HG03066 (cell line): ENCODE measurements around the gene LTO1.
"Not testable (repeated sequence)": the region's sequence is repeated elsewhere in the genome, so short reads cannot be mapped to it uniquely, and the experiment has no call there.

ENCODE experiments used
- ATAC-seq: cut with Tn5 transposase; IDR thresholded peaks from one replicate; pipeline ENCODE4 v1.9.1; 2021; ENCODE audit warnings: low read depth; ENCODE audit not compliant: unreplicated experiment

LTO1 gene

DNA sequence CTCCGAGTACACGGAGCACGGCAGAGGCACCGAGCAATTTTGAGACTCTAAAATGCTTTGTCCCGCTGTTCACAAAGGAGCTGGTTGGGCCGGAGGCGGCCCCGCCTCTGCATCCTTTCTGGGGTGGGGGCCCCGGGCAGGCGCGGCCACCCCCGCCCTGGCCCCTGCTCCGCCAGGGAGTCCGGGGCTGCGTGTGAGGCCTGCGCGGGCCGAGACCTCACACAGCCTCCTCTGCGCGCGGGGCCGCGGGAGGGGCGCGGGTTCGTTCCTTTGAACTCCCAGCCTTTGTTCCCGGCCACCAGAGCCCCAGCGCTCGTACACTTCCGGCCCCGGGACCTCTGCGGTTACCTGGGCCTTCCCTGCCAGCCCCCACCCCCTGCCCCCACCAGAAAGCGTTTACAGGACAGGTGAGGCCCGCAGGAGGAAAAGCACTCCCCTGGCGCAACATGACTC is 27.1 kb upstream of the LTO1 start:
- no peak for ATAC-seq

DNA sequence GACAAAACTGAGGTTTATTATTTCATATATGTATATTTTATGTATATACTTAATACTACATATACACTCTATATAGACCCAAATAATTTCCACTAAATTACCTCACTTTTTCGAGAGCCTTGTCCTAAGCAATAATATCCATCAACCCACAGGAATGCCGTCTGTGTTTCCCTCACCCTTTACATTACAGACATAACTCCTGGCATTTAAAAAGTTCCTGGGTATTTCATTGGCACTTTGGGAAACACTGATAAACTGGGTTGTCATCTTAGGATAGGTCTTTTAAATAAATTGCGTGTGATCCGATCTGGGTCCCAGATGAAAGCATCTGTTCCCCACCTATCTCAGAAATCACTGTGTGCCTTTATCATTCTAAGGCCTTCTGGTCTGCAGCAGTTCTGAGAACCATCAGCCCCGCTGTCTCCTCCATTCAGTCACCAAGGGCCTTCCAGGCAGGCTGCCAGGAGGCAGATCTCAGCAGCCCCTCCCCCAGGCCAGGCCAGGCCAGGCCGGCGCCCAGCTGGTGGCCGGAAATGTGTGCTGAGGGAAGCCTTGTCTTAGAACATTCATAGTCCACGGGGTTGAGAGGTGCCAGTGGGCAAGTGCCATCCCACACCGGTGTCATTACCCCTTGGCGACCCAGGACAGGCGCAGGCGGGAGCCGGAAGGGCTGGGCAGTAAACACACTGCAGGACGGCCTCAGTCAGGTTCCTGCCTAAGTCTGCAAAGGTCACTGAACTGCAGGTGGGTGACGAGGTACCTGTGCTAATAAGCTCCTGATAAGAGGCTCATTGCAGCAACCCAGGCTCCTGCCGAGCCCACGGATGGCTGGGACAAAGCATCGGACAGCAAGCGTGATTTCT is 25.4 kb upstream of the LTO1 start:
- ATAC-seq, result no peak

DNA sequence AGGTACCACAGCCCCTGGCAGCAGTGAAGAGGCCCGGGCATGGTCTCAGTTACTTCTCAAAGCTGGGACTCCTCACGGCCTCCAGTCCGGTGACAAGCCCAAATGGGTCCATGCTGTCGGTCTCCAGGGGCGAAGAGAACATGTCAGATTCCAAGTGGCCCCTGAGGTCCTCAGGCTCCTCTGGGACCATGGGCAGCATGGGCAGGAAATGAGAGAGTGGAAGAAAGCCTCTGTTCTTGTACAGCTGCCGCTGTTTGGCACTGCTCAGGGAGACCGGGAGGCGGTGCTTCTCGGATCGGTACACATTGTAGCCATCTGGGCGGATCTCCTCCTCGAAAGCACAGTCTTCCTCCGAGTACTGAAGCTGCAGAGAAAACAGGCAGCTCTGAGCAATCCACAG is 24.1 kb upstream of the LTO1 start:
- ATAC-seq, result no peak

DNA sequence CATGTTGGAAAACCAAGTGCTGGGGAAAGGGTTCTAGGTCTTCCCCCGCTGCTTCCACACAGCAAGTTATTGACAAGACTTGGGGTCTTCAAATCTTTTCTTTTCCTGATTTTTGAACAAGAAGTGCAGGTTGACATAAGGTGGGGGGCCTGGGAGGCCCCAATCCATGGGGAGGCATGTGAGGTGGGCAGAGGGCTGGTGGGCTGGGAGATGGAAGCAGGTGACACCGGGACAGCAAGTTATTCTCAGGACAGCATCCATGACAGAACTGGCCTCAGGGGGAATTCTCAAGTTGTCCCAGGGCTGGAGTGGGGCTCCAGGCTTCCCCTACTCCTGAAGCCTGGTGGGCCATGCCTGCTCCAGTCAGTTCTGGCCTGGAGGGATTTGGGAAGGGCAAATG is 23.2 kb upstream of the LTO1 start:
- no peak for ATAC-seq

DNA sequence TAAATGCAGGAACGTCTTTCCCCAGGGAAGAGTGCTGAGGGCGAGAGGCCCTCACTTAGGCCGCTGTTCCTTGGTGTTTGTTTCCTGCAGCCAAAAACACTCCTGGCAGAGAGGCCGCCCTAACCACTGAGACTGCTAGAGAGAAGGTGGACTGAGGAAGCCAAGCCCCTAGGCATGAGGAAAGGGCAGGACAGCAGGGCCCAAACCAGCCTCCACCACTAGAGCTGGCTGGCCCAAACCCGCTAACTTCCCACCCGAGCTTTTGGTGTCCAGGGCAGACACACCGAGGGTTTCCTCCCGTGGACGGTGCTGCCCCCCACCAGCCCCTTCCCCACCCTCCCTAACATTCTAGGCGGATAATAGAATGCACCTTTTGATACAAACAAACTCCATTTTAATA is 22.7 kb upstream of the LTO1 start:
- ATAC-seq, result no peak

DNA sequence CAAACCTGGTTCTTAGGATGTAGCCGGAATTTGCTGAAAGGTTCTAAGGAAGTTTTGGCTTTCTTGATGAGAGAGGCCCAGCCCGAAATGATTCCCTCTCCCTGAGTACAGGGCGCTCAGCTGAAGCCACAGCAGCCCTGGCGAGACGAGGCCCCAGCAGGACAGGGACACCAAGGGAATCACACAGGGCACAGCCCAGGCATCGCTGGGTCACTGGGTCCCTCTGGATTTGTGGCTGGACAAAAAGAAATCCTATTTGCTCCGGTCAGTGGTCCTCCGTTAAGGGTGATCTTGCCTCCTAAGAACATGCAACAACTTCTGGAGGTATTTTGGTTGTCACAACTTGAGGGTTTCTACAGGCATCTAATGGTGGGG is 22.3 kb upstream of the LTO1 start:
- no peak for ATAC-seq

DNA sequence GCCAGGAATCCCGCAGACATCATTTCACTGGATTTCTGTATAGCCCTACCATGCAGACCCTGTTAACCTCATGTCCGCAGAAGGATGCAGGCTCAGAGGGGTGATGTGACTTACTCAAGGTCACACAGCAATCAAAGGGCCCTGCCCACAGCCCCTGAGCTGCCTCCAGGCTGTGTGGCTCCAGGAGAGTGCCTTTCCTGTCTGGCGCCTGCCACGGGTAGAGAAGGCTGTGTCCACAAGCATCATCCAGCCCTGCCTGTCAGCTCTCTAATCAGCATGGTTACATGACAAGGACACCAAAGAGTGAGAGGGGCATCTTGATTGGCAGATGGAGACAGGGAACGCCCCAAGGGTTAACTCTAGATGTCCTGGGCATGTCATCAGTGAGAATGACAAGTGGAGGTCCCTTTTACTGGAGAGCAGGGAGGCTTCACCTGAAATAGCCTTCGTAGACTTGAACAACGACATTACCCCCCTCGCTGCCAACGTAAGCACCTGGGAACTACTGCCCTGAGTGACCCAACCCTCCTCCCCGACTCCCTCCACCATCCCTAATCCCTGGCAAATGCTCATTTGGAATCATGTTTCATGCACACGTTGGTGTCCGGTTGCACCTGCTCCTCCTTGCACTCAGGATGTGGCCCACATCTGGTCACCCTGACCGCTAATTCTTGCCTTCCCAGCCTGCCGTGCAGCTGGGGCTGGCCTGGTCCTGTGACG is 21.8 kb upstream of the LTO1 start:
- ATAC-seq, result no peak

DNA sequence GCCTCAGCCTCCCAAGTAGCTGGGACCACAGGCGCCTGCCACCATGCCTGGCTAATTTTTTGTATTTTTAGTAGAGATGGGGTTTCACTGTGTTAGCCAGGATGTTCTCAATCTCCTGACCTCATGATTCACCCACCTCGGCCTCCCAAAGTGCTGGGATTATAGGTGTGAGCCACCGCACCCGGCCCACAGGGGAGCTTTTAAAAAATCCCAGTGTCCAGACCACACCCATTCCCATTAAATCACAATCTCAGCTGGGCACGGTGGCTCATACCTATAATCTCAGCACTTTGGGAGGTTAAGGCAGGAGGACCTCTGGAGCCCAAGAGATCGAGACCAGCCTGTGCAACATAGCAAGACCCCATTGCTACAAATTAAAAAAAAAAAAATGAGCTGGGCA is 20.8 kb upstream of the LTO1 start:
- not testable (repeated sequence) for ATAC-seq

DNA sequence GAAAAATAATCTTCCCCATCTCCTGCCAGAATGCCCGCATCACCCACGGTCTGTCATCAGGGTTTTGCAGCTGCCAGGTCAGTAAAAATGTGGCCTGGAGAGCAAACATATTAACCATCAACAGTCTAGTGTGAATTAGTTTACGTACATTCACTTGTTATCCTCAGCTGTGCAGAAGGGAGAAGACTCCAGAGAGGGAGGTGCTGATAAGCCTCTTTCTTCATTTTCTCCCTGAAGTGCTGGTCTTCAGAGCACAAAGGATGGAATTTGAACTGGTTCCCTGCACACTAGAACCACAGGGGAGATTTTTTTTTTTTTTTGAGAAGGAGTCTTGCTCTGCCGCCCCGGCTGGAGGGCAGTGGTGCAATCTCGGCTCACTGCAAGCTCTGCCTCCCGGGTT is 20.4 kb upstream of the LTO1 start:
- ATAC-seq, result no peak

DNA sequence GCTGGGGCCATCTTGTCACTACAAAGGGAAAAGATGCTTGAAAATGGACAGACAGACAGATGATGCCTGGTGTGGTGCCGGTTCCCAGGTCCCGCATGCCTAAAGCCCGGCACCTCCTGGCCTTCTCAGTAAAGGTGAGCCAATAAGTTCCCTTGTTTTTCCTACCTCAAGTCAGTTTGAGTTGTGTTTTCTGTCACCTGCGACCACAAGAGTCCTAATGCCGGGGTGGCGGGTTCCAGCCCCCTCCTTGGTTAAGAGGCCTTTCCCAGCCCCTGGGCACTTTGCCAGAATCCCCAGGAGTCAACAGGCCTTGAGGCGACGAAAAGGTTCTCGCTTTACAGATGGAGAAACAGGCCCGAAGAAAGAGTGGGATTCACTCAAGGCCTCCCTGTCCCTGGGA is 19.6 kb upstream of the LTO1 start:
- no peak for ATAC-seq

DNA sequence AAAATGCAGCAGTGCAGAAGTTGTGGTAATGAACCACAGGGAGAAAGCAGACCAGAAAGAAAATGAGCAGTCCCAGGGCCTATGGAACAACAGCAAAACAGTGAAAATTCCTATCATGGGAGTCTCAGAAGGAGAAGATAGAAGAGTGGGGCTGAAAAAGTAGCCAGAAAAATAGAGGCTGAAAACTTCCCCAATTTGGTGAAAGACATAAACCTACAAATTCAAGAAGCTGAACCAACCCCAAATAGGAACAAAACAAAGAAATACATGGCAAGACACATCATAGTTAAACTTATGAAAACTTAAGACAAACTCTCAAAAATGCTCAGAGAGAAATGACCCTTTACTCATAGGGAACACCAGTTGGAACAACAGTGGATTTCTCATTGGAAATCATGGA is 17.3 kb upstream of the LTO1 start:
- ATAC-seq, result no peak

DNA sequence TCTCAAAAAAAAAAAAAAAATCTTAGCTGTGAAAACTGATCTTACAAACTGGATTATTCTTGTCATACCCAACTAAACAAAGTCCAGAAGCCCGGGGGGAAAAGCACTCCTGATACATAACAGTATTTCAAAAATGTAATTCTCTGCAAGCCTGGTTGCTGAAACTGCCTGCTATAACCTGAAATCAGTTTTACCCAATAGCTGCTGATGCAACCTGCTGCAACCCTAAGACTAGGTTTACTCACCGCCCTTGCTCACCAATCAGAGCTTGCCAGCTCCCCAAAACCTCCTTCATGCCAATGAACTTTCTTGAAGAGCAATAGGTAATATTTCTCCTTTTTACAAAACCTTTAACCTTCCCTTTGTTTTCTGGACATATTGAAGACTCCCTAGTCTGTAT is 16.3 kb upstream of the LTO1 start:
- no peak for ATAC-seq

DNA sequence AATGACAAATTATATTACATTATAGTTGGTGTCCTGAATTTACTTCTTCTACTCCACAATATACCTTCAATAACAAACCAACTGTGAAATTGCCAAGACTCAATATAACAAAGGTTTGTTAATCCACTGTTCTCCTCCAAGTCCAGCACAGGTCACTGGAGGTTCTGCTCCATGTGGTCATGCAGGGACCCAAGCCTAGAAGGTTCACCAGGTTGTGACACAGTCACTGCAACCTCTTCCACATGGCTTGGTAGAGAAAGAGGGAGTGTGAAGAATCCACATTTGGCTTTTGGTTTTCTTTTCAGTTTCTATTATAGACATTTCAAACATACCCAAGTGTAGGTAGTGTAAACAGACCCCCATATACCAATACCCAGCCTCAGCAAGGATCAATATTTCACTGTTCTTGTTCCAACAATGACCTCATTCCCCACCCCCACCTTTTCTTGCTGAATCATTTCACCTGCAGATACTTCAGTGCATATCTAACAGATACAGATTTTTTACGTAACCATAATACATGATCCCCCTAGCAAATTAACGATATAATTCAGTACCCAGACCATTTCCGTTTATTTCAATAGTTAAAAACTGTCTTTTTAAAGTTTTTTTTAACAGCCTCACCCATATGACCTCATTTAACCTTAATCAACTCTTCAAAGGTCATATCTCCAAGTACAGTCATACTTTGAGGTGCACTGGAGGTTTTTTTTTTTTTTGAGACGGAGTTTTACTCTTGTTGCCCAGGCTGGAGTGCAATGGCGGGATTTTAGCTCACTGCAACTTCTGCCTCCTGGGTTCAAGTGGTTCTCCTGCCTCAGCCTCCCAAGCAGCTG is 14.5 kb upstream of the LTO1 start:
- no peak for ATAC-seq

DNA sequence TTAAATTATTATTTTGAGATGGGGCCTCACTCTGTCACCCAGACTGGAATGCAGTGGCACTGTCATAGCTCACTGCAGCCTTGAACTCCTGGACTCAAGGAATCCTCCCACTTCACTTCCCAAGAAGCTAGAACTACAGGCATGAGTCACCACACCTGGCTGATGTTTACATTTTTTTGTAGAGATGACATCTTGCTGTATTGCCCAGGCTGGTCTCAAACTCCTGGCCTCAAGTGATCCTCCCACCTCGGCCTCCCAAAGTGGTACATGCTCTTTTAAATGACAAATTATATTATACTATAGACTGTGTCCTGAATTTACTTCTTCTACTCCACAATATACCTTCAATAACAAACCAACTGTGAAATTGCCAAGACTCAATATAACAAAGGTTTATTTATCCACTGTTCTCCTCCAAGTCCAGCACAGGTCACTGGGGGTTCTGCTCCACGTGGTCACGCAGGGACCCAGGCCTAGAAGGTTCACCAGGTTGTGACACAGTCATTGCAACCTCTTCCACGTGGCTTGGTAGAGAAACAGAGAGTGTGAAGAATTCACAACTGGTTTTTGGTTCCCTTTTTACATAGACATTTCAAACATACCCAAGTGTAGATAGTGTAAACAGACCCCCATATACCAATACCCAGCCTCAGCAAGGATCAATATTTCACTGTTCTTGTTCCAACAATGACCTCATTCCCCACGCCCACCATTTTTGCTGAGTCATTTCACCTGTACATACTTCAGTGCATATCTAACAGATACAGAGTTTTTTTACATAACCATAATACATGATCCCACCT is 13.0 kb upstream of the LTO1 start:
- not testable (repeated sequence) for ATAC-seq

DNA sequence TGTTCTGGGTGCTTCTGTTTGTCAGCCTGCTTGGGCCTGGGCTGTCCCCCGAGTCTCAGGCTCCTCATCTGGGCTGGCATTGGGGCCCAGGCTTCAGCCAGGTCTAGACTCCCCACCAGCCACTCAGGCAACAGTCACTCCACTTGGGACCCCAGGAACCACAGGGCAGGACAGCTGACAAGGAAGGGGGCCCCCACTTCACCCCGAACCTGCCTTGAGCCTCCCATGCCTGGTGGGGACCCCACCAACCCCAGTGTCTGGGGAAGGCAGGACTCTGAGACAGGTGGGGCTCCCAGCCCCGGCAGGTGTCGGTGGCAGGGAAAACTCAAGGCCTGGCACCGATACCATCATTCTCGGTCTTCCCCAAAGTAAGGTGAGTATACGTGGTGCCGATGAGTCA is 11.7 kb upstream of the LTO1 start:
- ATAC-seq, result no peak

DNA sequence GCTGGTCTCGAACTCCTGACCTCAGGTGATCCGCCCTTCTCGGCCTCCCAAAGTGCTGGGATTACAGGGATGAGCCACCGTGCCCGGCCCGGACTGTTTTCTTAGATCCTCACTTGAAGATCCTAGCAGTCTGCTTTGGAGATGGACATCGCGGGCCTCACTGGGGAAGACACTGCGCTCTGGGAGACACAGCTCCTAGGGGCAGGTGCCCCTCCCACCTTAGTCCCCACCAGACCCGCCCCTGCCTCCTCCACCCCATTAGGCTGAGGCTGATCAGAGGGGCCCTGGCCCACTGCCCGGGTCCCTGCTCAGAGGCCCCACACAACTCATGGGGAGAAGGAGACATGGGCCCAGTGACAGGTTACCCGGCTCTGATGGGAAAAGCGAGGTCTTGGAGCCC is 11.3 kb upstream of the LTO1 start:
- no peak for ATAC-seq

DNA sequence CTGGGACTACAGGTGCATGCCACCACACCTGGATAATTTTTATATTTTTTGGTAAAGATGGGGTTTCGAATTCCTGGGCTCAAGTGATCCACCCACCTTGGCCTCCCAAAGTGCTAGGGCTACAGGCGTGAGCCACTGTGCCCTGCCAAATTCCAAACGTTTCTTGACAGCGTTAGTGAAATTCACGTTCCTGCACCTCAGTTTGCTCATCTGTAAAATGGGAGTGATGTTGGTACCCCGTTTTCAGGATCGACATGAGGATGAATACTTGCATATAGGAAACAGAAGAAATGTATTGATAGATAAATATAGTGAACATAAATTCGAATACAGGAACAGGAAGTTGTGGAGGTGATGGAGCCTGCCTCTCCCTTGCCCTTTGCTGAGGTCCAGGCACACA is 10.2 kb upstream of the LTO1 start:
- ATAC-seq, result no peak

DNA sequence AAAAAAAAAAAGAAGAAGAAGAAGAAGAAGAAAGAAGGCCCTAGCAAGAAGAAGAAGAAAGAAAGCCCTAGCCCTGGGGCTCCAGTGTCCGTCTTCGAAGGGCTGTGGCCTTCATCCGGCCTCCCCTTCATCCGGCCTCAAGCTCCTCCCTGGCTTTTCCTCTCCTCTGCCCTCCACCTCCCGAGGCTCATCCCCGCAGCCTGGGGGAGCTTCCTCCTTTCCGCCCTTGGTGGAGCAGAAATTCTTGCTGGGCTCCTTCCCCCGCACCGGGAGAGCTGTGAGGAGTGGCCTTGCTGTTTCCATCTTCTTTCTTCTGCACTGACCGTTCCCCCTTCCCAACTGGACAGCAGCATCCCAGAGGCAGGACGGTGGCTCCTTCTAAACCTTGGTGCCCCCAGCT is 9.5 kb upstream of the LTO1 start:
- no peak for ATAC-seq

DNA sequence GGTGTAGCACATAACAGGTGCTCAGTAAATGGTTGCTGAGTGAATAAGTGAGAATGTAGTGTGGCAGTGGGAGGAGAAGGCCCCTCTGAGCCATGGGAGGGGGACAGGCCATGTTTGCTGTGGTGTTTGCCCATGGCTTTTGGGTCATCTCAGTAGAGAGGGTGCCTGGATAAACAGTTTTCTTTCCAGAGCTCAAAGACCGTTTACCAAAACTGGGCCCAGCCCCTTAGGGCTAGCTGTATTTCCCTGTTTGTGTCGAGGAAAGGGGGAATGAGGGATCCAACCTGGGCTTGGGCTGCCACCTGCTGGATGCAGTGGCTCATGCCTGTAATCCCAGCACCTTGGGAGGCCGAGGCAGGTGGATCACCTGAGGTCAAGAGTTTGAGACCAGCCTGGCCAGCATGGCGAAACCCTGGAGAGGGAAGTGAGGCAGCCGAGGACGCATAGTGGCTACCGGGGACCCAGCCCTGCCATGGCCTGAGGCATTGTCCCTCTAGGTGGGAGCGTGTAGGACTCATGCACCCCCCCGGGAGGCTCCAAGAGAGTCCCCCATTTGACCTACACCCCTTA is 8.7 kb upstream of the LTO1 start:
- ATAC-seq, result no peak

DNA sequence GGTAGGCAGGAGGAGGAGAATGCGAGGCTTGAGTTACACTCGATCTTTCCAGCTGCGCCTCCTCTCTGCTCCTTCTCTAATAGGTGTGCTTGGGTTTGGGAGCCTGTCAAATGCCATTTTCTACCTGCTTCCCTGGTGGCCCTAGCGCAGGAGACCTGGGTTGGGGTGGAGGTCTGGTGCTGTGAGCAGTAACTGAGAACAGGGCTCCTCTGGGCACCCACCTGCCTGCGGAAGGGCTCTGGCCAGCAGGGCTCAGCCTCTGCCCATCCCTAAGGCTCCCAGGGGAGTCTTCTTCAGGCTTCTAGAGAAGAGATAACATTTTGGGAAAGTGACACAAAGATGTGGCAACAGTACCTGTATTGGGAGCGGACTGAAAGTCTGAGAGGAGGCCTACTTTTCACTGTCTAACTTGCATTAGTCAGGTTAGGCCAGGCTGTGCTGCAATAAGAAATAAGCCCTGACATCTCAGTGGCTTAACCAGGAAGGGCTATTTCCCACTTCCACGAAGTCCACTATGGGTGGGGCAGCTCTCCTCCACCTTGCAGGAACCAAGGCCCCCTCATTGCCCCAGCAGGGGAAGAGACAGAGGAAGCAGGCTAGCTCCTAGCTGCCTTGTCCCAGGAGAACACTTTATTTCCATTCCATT is 7.7 kb upstream of the LTO1 start:
- no peak for ATAC-seq
